Stomach (tissue), 9 donors: ENCODE results near the gene GRK4. TPM values are rescaled to one million over a fixed set of nuclear protein-coding genes. Genes with fewer than 3 reads are reported as not detected.

Experiments used
- DNase-seq, 2 donors: peaks; one replicate each; pipeline versions ENCODE4 v3.0.0 to v3.0.0-alpha.2; 2013 to 2019
- H3K27ac ChIP-seq, 5 donors: fragments of 200-600 bp in 4 of 5; sonication (generic) in 4 of 5; one replicate each; pipeline ENCODE4 v1.5.1; 2013 to 2019; ENCODE audit warnings: mild to moderate bottlenecking in 1 of 5, moderate library complexity in 1 of 5
- H3K27me3 ChIP-seq, 3 donors: fragments of 200-600 bp; sonication (generic); one replicate each; pipeline ENCODE4 v1.5.1; 2017 to 2019; ENCODE audit warnings: mixed run types in 1 of 3
- H3K36me3 ChIP-seq, 4 donors: fragments of 200-600 bp; sonication (generic); 1 replicate in 3 of 4; 2 replicates in 1 of 4; pipeline ENCODE4 v1.5.1; 2016 to 2019
- H3K4me1 ChIP-seq, 4 donors: fragments of 200-600 bp; sonication (generic); one replicate each; pipeline ENCODE4 v1.5.1; 2016 to 2019
- H3K4me3 ChIP-seq, 4 donors: fragments of 200-600 bp; sonication (generic) in 3 of 4; one replicate each; pipeline ENCODE4 v1.5.1; 2016 to 2019; ENCODE audit warnings: mild to moderate bottlenecking in 1 of 4
- H3K9me3 ChIP-seq, 4 donors: fragments of 200-600 bp; sonication (generic); one replicate each; pipeline ENCODE4 v1.5.1; 2016 to 2019
- EP300 ChIP-seq: sonication (generic); formaldehyde crosslinking; IDR thresholded peaks from one replicate; pipeline ENCODE4 v1.6.1; 2017; ENCODE audit warnings: antibody characterized with exemption
- POLR2A ChIP-seq, 4 donors: fragments of 450-650 bp; IDR thresholded peaks; one replicate each; pipeline ENCODE4 v1.6.1; 2016; ENCODE audit warnings: antibody characterized with exemption in 4 of 4, control low read depth in 2 of 4, mild to moderate bottlenecking in 1 of 4, moderate library complexity in 1 of 4
- POLR2AphosphoS5 ChIP-seq, 3 donors: sonication (generic); formaldehyde crosslinking; IDR thresholded peaks; one replicate each; pipeline ENCODE4 v1.6.1; 2016; ENCODE audit warnings: antibody characterized with exemption in 3 of 3
- WGBS, 5 donors: extraction: QIAGEN DNeasy Blood & Tissue Kit in 3 of 5; methylation state at CpG; one replicate each; pipeline versions ENCODE4 v1.1.5 to v1.1.7; 2013 to 2018; 5-methylcytosine and 5-hydroxymethylcytosine counted together
- intact Hi-C: fragments of 100-400 bp; cut with DNase I; formaldehyde crosslinking; loops from one replicate; pipeline ENCODE4 v1.15.1; 2023; ENCODE audit warnings: low total_unique reads
- polyA plus RNA-seq, 3 donors: library from polyadenylated mRNA; stranded (reverse); fragments of 200-250 nt; gene quantifications; one replicate each; pipeline ENCODE4 v1.2.3, GENCODE V29; 2013
- total RNA-seq, 5 donors: library from RNA; depleted of rRNA; stranded (reverse); fragments of >200 nt; gene quantifications; one replicate each; pipeline versions ENCODE4 v1.1.0 to v1.2.3, GENCODE V29; 2014 to 2016
- TF ChIP-seq, protein P1 (sequence below), 7 experiments: fragments of 450-650 bp in 4 of 7; fragments of 200-600 bp in 3 of 7; sonication (generic) in 3 of 7; IDR thresholded peaks; one replicate each; pipeline ENCODE4 v1.5.1; 2016 to 2019; ENCODE audit warnings: antibody characterized with exemption in 7 of 7, control low read depth in 2 of 7, mild to moderate bottlenecking in 1 of 7
- donor health status: healthy with polysubstance abuse.
- donor health status: Bipolar disorder and iron deficiency.
- donor health status: healthy.

Gene GRK4
- total and polyA plus RNA-seq, 8 donors = 0.58 to 11.9 (median 5.1) TPM

GRCh38 chr4:2963966-2964471 lies 648 bp downstream of the GRK4 start:
- intact Hi-C loops = no loop called here
- no peaks in the 10 kb centered on the region for H3K9me3 ChIP-seq
- peak overlapping the region; percentile 83 to 90 (median 89) for H3K27ac ChIP-seq
- H3K4me3 ChIP-seq = peak overlapping the region; percentile 84 to 98 (median 90)
- H3K36me3 ChIP-seq = peaks cover 0 to under 1% (median 0%) of the 10 kb centered on the region in 4 donors
- peak; percentile 35 to 55 for DNase-seq
- H3K4me1 ChIP-seq = peaks cover 19 to 45% (median 29%) of the 10 kb centered on the region in 4 donors
- H3K27me3 ChIP-seq = no peaks in the 10 kb centered on the region
- TF ChIP-seq EP300 (no peak), POLR2AphosphoS5 (IDR thresholded peaks at IDR 0.05) (no peak)
- TF ChIP-seq, protein P1, sequence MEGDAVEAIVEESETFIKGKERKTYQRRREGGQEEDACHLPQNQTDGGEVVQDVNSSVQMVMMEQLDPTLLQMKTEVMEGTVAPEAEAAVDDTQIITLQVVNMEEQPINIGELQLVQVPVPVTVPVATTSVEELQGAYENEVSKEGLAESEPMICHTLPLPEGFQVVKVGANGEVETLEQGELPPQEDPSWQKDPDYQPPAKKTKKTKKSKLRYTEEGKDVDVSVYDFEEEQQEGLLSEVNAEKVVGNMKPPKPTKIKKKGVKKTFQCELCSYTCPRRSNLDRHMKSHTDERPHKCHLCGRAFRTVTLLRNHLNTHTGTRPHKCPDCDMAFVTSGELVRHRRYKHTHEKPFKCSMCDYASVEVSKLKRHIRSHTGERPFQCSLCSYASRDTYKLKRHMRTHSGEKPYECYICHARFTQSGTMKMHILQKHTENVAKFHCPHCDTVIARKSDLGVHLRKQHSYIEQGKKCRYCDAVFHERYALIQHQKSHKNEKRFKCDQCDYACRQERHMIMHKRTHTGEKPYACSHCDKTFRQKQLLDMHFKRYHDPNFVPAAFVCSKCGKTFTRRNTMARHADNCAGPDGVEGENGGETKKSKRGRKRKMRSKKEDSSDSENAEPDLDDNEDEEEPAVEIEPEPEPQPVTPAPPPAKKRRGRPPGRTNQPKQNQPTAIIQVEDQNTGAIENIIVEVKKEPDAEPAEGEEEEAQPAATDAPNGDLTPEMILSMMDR (IDR thresholded peaks at IDR 0.05) = no peak
- 0 to 1% (median 1%) methylated on average over 21 to 38 of the region's 38 CpGs for WGBS, 5 donors

- Histone ChIP-seq H3K27me3 (no peaks in the 10 kb centered on the region), H3K27ac (peak overlapping the region in 1 of 5 donors; percentile 89), H3K36me3 (no peaks in the 10 kb centered on the region), H3K4me3 (peak overlapping the region in 3 of 4 donors; percentile 84 to 93 (median 87)), H3K9me3 (no peaks in the 10 kb centered on the region), H3K4me1 (peaks cover 19 to 40% (median 27%) of the 10 kb centered on the region in 4 donors)
- no peak for DNase-seq
- 49 to 70% (median 53%) methylated on average over 5 of the region's 5 CpGs for WGBS, 5 donors
- intact Hi-C loops = no loop called here
- TF ChIP-seq POLR2A (IDR thresholded peaks at IDR 0.05) (no peak), EP300 (no peak), POLR2AphosphoS5 (IDR thresholded peaks at IDR 0.05) (no peak)
- TF ChIP-seq, protein P1 (IDR thresholded peaks at IDR 0.05) = no peak
These were observed 1.4 kb downstream of the GRK4 start for GRCh38 chr4:2964706-2965258.

DNA sequence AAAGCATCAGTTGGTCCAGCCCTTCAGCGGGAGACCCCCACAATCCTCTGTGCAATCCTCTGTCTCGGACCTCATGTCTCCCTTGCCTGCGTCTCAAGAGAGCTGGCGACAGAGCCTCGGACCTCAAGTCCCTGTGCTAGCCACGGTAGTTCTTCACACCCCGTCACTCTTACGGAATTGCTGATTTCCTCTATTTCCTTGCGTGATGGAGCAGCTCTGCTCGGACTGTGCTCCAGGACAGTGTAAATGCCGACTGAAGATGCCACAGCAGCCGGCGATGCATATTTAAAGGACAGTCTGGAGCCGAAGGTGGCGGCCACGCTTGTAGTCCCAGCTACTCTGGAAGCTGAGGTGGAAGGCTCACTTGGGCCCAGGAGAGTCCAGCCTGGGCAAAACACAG lies 1.9 kb downstream of the GRK4 start:
- Histone ChIP-seq H3K27ac (no peak overlapping the region), H3K27me3 (no peaks in the 10 kb centered on the region), H3K4me3 (no peak overlapping the region), H3K9me3 (no peaks in the 10 kb centered on the region), H3K36me3 (no peaks in the 10 kb centered on the region), H3K4me1 (peaks cover 19 to 35% (median 26%) of the 10 kb centered on the region in 4 donors)
- TF ChIP-seq, protein P1 (IDR thresholded peaks at IDR 0.05) = no peak
- no peak for TF ChIP-seq POLR2A (IDR thresholded peaks at IDR 0.05)
- no peak for TF ChIP-seq POLR2AphosphoS5 (IDR thresholded peaks at IDR 0.05)
- TF ChIP-seq EP300 = no peak
- 91 to 96% (median 94%) methylated on average over 16 of the region's 16 CpGs for WGBS, 5 donors
- intact Hi-C loops = no loop called here
- DNase-seq = no peak

DNA sequence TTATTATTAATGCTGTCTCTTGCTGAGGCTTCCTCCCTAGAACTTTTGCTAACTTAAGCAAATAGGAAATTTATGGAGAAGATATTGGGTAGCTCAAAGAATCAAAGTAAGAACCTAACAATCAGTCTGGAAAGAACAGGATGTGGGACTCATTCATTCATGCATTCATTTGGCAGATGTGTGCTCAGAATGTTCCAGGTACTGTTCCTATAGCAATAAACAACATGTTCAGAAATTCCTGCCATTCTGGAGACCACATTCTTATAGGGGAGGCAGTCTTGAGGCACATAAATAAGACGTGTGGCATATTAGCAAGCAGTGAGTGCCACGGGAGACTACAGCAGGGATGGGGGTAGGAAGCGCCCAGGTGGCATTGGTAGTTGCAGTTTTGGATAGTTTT lies 5.0 kb downstream of the GRK4 start:
- no peak for TF ChIP-seq EP300
- TF ChIP-seq, protein P1 (IDR thresholded peaks at IDR 0.05) = no peak
- TF ChIP-seq POLR2A (IDR thresholded peaks at IDR 0.05) = no peak
- no peak for TF ChIP-seq POLR2AphosphoS5 (IDR thresholded peaks at IDR 0.05)
- Histone ChIP-seq H3K27ac (no peak overlapping the region), H3K4me1 (peaks cover 6 to 17% (median 11%) of the 10 kb centered on the region in 4 donors), H3K27me3 (no peaks in the 10 kb centered on the region), H3K9me3 (no peaks in the 10 kb centered on the region), H3K4me3 (no peak overlapping the region), H3K36me3 (no peaks in the 10 kb centered on the region)
- no peak for DNase-seq
- WGBS, 5 donors = 69 to 80% (median 75%) methylated on average over 3 of the region's 3 CpGs
- intact Hi-C loops = no loop called here
